ENCODE data around the gene RFK. TPM values are rescaled to one million over a fixed set of nuclear protein-coding genes. Genes with fewer than 3 reads are reported as not detected.

RFK gene
- total and polyA plus RNA-seq, 4 donors = 13.2 to 23.0 (median 16.9) TPM

DNA sequence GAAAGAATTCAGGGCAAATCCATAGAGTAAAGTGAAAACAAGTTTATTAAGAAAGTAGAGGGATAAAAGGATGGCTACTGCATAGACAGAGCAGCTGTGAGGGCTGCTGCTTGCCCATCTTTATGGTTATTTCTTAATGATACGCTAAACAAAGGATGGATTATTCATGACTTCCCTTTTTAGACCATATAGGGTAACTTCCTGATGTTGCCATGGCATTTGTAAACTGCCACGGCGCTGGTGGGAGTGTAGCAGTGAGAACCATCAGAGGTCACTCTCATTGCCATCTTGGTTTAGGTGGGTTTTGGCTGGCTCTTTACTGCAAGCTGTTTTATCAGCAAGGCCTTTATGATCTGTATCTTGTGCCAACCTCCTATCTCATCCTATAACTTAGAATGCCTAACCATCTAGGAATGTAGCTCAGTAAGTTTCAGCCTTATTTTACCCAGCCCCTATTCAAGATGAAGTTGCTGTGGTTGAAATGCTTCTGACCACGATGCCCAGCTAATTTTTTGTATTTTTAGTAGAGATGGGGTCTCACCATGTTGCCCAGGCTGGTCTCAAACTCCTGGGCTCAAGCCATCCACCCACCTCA lies 42.1 kb downstream of the RFK start:
- Histone ChIP-seq H3K4me1 (ENCODE audit: control insufficient read depth in 4 of 4, insufficient read depth in 4 of 4, low read length in 3 of 4) (no peaks in the 10 kb centered on the region), H3K9ac (ENCODE audit: low read depth in 1 of 2, low read length in 2 of 2) (no peak overlapping the region), H3K27ac (ENCODE audit: low read depth in 1 of 2, low read length in 2 of 2) (no peak overlapping the region), H3K27me3 (ENCODE audit: control insufficient read depth in 4 of 4, insufficient read depth in 4 of 4, low read length in 3 of 4) (no peaks in the 10 kb centered on the region), H3K9me3 (ENCODE audit: control insufficient read depth in 4 of 4, low read length in 3 of 4) (no peaks in the 10 kb centered on the region), H3K4me3 (ENCODE audit: low read depth in 1 of 3, low read length in 3 of 3) (no peak overlapping the region), H3K36me3 (ENCODE audit: control insufficient read depth in 4 of 4, insufficient read depth in 3 of 4, low read depth in 1 of 4, low read length in 3 of 4) (no peaks in the 10 kb centered on the region)
- 78% methylated on average over 4 of the region's 4 CpGs for WGBS
- DNase-seq (ENCODE audit: low spot score) = no peak
- no peak for TF ChIP-seq MAX (IDR thresholded peaks at IDR 0.05)
- TF ChIP-seq REST (IDR thresholded peaks at IDR 0.05) = no peak
- TF ChIP-seq YY1 (IDR thresholded peaks at IDR 0.05) = no peak
- TF ChIP-seq FOXA1 (IDR thresholded peaks at IDR 0.05) = no peak
- TF ChIP-seq HNF4A (conservative IDR thresholded peaks at IDR 0.05) = no peak
- TF ChIP-seq TAF1 (conservative IDR thresholded peaks at IDR 0.05) = no peak
- no peak for TF ChIP-seq EGR1 (IDR thresholded peaks at IDR 0.05; ENCODE audit: low read depth in 2 of 2)
- TF ChIP-seq, protein P1, sequence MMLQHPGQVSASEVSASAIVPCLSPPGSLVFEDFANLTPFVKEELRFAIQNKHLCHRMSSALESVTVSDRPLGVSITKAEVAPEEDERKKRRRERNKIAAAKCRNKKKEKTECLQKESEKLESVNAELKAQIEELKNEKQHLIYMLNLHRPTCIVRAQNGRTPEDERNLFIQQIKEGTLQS (IDR thresholded peaks at IDR 0.05) = no peak
- TF ChIP-seq GABPA (IDR thresholded peaks at IDR 0.05 in 1 of 2, conservative IDR thresholded peaks at IDR 0.05 in 1 of 2) = no peak
- no peak for TF ChIP-seq FOXA2 (IDR thresholded peaks at IDR 0.05)
- TF ChIP-seq NR2F2 (IDR thresholded peaks at IDR 0.05) = no peak
- TF ChIP-seq, protein P2, sequence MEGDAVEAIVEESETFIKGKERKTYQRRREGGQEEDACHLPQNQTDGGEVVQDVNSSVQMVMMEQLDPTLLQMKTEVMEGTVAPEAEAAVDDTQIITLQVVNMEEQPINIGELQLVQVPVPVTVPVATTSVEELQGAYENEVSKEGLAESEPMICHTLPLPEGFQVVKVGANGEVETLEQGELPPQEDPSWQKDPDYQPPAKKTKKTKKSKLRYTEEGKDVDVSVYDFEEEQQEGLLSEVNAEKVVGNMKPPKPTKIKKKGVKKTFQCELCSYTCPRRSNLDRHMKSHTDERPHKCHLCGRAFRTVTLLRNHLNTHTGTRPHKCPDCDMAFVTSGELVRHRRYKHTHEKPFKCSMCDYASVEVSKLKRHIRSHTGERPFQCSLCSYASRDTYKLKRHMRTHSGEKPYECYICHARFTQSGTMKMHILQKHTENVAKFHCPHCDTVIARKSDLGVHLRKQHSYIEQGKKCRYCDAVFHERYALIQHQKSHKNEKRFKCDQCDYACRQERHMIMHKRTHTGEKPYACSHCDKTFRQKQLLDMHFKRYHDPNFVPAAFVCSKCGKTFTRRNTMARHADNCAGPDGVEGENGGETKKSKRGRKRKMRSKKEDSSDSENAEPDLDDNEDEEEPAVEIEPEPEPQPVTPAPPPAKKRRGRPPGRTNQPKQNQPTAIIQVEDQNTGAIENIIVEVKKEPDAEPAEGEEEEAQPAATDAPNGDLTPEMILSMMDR (IDR thresholded peaks at IDR 0.05; ENCODE audit: low read depth, low read length, missing input control) = no peak
- TF ChIP-seq HNF4G (IDR thresholded peaks at IDR 0.05) = no peak
- TF ChIP-seq RXRA (IDR thresholded peaks at IDR 0.05) = no peak
- no peak for TF ChIP-seq JUND (IDR thresholded peaks at IDR 0.05)
- TF ChIP-seq RAD21 (IDR thresholded peaks at IDR 0.05) = no peak
- no peak for TF ChIP-seq ZBTB33 (IDR thresholded peaks at IDR 0.05)
